Measurements from ENCODE around the gene SEPTIN8. TPM values are rescaled to one million over a fixed set of nuclear protein-coding genes. Genes with fewer than 3 reads are reported as not detected.

Gene SEPTIN8
- total and polyA plus RNA-seq, 2 donors (not counting 3 experiments of a cell fraction or from before 2014, with no cell fraction given) = 56.6 to 82.1 TPM

- peaks cover 14 to 29% of the 10 kb centered on the region in 2 experiments for H3K27me3 ChIP-seq (ENCODE audit: control insufficient read depth in 2 of 2, insufficient read depth in 2 of 2, low read length in 2 of 2)
- no peak overlapping the region for H3K4me2 ChIP-seq (ENCODE audit: insufficient read depth, low read length)
- TF ChIP-seq JUN (IDR thresholded peaks at IDR 0.05; ENCODE audit: borderline replicate concordance, insufficient read depth, insufficient read length, low read depth) (no peak), POLR2A (IDR thresholded peaks at IDR 0.05; ENCODE audit: low read depth, low read length) (no peak), GATA2 (IDR thresholded peaks at IDR 0.05; ENCODE audit: insufficient read depth, insufficient read length, low read depth, low read length) (no peak), FOS (IDR thresholded peaks at IDR 0.05; ENCODE audit: borderline replicate concordance, insufficient read depth, low read length) (no peak), MYC (IDR thresholded peaks at IDR 0.05; ENCODE audit: low read depth, low read length) (no peak), EZH2 (IDR thresholded peaks at IDR 0.05; ENCODE audit: borderline replicate concordance, low read depth, low read length, severe bottlenecking) (no peak), CTCF (IDR thresholded peaks at IDR 0.05; ENCODE audit: extremely low read depth in 1 of 2, insufficient read depth in 1 of 2, low read depth in 1 of 2, low read length in 2 of 2) (no peak)
- peak; percentile 26 for FAIRE-seq
- H3K36me3 ChIP-seq (ENCODE audit: control insufficient read depth in 2 of 2, extremely low read depth in 1 of 2, insufficient read depth in 2 of 2, low read length in 2 of 2) = no peaks in the 10 kb centered on the region
- no peak overlapping the region for H3K4me3 ChIP-seq (replicated peaks in 1 of 3; ENCODE audit: insufficient read depth in 1 of 3, low read depth in 1 of 3, low read length in 3 of 3)
- peaks cover 2% of the 10 kb centered on the region for H3K4me1 ChIP-seq (ENCODE audit: control insufficient read depth, extremely low read depth, insufficient read depth, low read length)
- no peaks in the 10 kb centered on the region for H4K20me1 ChIP-seq (replicated peaks; ENCODE audit: control insufficient read depth, extremely low read depth, insufficient read depth, low read length)
- H3K9ac ChIP-seq (replicated peaks; ENCODE audit: extremely low read depth, insufficient read depth, low read length) = no peak overlapping the region
- H2AFZ ChIP-seq (ENCODE audit: low read depth, low read length) = no peak overlapping the region
- H3K79me2 ChIP-seq (ENCODE audit: control insufficient read depth, insufficient read depth, low read length) = no peaks in the 10 kb centered on the region
- no peak for DNase-seq (ENCODE audit: low read depth, low spot score)
- no peak overlapping the region for H3K27ac ChIP-seq (ENCODE audit: insufficient read depth, low read depth, low read length)
- BruUV-seq (replicated peaks) = no TSS peak
- intact Hi-C loops (cut with micrococcal nuclease) (no loop called here), dilution Hi-C loops (cut with MboI; ENCODE audit: extremely low pct_ligation_motif_present, low sequenced_read_pairs) (no loop called here)
- no peaks in the 10 kb centered on the region for H3K9me3 ChIP-seq (replicated peaks; ENCODE audit: control insufficient read depth, insufficient read depth, low read length)
- ChIA-PET CTCF (interaction anchor here (1.0 kb wide), 1 partner anchor 9 kb away, joined by 4 read pairs; no protein-coding TSS in a partner anchor), POLR2A (interaction anchor here (1.2 kb wide), 1 partner anchor 13 kb away, joined by 3 read pairs; no protein-coding TSS in a partner anchor)
- H3K9me1 ChIP-seq (replicated peaks; ENCODE audit: control insufficient read depth, extremely low read depth, insufficient read depth, low read length) = no peaks in the 10 kb centered on the region
Observed at GRCh38 chr5:132816083-132816482, 39.0 kb upstream of the SEPTIN8 start.

Data from endothelial cell of umbilical vein (primary cell).